Measurements from ENCODE around the gene FARS2.

- TF ChIP-seq POLR2AphosphoS5 (IDR thresholded peaks at IDR 0.05; ENCODE audit: low read depth, low read length) (no peak), POLR2A (IDR thresholded peaks at IDR 0.05; ENCODE audit: low read depth, low read length) (no peak), TAF1 (IDR thresholded peaks at IDR 0.05; ENCODE audit: borderline replicate concordance, low read depth, low read length) (no peak)
Measured at GRCh38 chr6:5292154-5292553, 30.8 kb downstream of the FARS2 start.
